Hypothalamus (tissue), 51 donors: ENCODE measurements around the gene OTOP1.
"Not testable (repeated sequence)": the region's sequence is repeated elsewhere in the genome, so short reads cannot be mapped to it uniquely, and the experiment has no call there.

ENCODE experiments used
- DNase-seq, 51 donors: peaks; one replicate each; lab custom pipeline; 2025; lab: John Stamatoyannopoulos, UW

The OTOP1 gene

GRCh38 chr4:4233610-4234009, 6.9 kb upstream of the OTOP1 start:
- no peak for DNase-seq

GRCh38 chr4:4228356-4228668, 1.6 kb upstream of the OTOP1 start:
- DNase-seq: no peak

- DNase-seq: no peak
Measured at GRCh38 chr4:4227510-4228355, 1.0 kb upstream of the OTOP1 start.

GRCh38 chr4:4225915-4226605, 669 bp downstream of the OTOP1 start:
- no peak for DNase-seq

- no peak for DNase-seq
Measured at GRCh38 chr4:4217113-4217512, 9.6 kb downstream of the OTOP1 start.

- no peak for DNase-seq
Measured at GRCh38 chr4:4216648-4217047, 10.1 kb downstream of the OTOP1 start.

GRCh38 chr4:4213674-4214073, 13.1 kb downstream of the OTOP1 start:
- not testable (repeated sequence) for DNase-seq

- no peak for DNase-seq
Measured at GRCh38 chr4:4206204-4206603, 20.5 kb downstream of the OTOP1 start.

- DNase-seq: peak in 1 of 51 donors; percentile 2
Measured at GRCh38 chr4:4204401-4204745, 22.4 kb downstream of the OTOP1 start.

- DNase-seq: no peak
Measured at GRCh38 chr4:4203688-4204400, 22.9 kb downstream of the OTOP1 start.

GRCh38 chr4:4202510-4202909, 24.2 kb downstream of the OTOP1 start:
- DNase-seq: no peak

GRCh38 chr4:4200624-4201023, 26.1 kb downstream of the OTOP1 start:
- no peak for DNase-seq

GRCh38 chr4:4195354-4195753, 31.4 kb downstream of the OTOP1 start:
- DNase-seq: no peak

GRCh38 chr4:4188557-4188956, 38.2 kb downstream of the OTOP1 start:
- not testable (repeated sequence) for DNase-seq

GRCh38 chr4:4185528-4185927, 41.2 kb downstream of the OTOP1 start:
- no peak for DNase-seq

- peak in 3 of 51 donors; percentile 4 to 10 (median 10) for DNase-seq
Measured at GRCh38 chr4:4182835-4183568, 43.7 kb downstream of the OTOP1 start.

GRCh38 chr4:4170596-4171150, 56.1 kb downstream of the OTOP1 start:
- no peak for DNase-seq

- DNase-seq: not testable (repeated sequence)
Measured at GRCh38 chr4:4167981-4168780, 58.5 kb downstream of the OTOP1 start.

GRCh38 chr4:4166986-4167385, 59.7 kb downstream of the OTOP1 start:
- DNase-seq: not testable (repeated sequence)
